ENCODE results near the gene OR2K2.
"Not testable (repeated sequence)": the region's sequence is repeated elsewhere in the genome, so short reads cannot be mapped to it uniquely, and the experiment has no call there.

Gene OR2K2

GRCh38 chr9:111348821-111349271 is 18.8 kb upstream of the OR2K2 start:
- Mint-ChIP-seq H3K27ac (no peak overlapping the region), H3K36me3 (ENCODE audit: low read depth) (no peaks in the 10 kb centered on the region), H3K4me1 (no peaks in the 10 kb centered on the region), H3K27me3 (ENCODE audit: low read depth) (no peaks in the 10 kb centered on the region), H3K4me3 (no peak overlapping the region), H3K9me3 (peaks cover 5% of the 10 kb centered on the region)
- no peak for TF ChIP-seq CTCF (IDR thresholded peaks at IDR 0.05; ENCODE audit: unreplicated experiment in 3 of 3)

GRCh38 chr9:111334318-111334863 is 4.4 kb upstream of the OR2K2 start:
- H3K4me3 Mint-ChIP-seq; H3K27me3 Mint-ChIP-seq (ENCODE audit: low read depth); H3K36me3 Mint-ChIP-seq (ENCODE audit: low read depth); H3K27ac Mint-ChIP-seq; H3K9me3 Mint-ChIP-seq; H3K4me1 Mint-ChIP-seq: not testable (repeated sequence)

- H3K4me3 Mint-ChIP-seq = peak overlapping the region in 1 of 3 experiments; percentile 8
- peaks cover 28% of the 10 kb centered on the region for H3K9me3 Mint-ChIP-seq
- H3K27me3 Mint-ChIP-seq (ENCODE audit: low read depth) = no peaks in the 10 kb centered on the region
- H3K27ac Mint-ChIP-seq = peak overlapping the region; percentile 36 to 94 (median 79)
- no peaks in the 10 kb centered on the region for H3K4me1 Mint-ChIP-seq
- TF ChIP-seq CTCF (IDR thresholded peaks at IDR 0.05; ENCODE audit: unreplicated experiment in 3 of 3) = no peak
- H3K36me3 Mint-ChIP-seq (ENCODE audit: low read depth) = peaks cover 9% of the 10 kb centered on the region
Measured at GRCh38 chr9:111320631-111321030, 9.4 kb downstream of the OR2K2 start.

GRCh38 chr9:111316796-111317195 is 13.2 kb downstream of the OR2K2 start:
- no peak overlapping the region for H3K4me3 Mint-ChIP-seq
- no peaks in the 10 kb centered on the region for H3K4me1 Mint-ChIP-seq
- TF ChIP-seq CTCF (IDR thresholded peaks at IDR 0.05; ENCODE audit: unreplicated experiment in 3 of 3) = no peak
- no peaks in the 10 kb centered on the region for H3K27me3 Mint-ChIP-seq (ENCODE audit: low read depth)
- peaks cover 25% of the 10 kb centered on the region for H3K9me3 Mint-ChIP-seq
- H3K27ac Mint-ChIP-seq = no peak overlapping the region
- H3K36me3 Mint-ChIP-seq (ENCODE audit: low read depth) = peaks cover 7% of the 10 kb centered on the region

- TF ChIP-seq CTCF (IDR thresholded peaks at IDR 0.05; ENCODE audit: unreplicated experiment in 3 of 3) = no peak
- no peak overlapping the region for H3K27ac Mint-ChIP-seq
- H3K4me1 Mint-ChIP-seq = no peaks in the 10 kb centered on the region
- H3K4me3 Mint-ChIP-seq = no peak overlapping the region
- no peaks in the 10 kb centered on the region for H3K36me3 Mint-ChIP-seq (ENCODE audit: low read depth)
- H3K27me3 Mint-ChIP-seq (ENCODE audit: low read depth) = no peaks in the 10 kb centered on the region
- H3K9me3 Mint-ChIP-seq = no peaks in the 10 kb centered on the region
Measured at GRCh38 chr9:111305914-111306313, 24.1 kb downstream of the OR2K2 start.

- H3K4me1 Mint-ChIP-seq; H3K4me3 Mint-ChIP-seq; H3K27me3 Mint-ChIP-seq (ENCODE audit: low read depth): not testable (repeated sequence)
Measured at GRCh38 chr9:111304000-111304399, 26.0 kb downstream of the OR2K2 start.

GRCh38 chr9:111301195-111301594 is 28.8 kb downstream of the OR2K2 start:
- no peak for TF ChIP-seq CTCF (IDR thresholded peaks at IDR 0.05; ENCODE audit: unreplicated experiment in 3 of 3)
- Mint-ChIP-seq H3K36me3 (ENCODE audit: low read depth) (no peaks in the 10 kb centered on the region), H3K4me3 (no peak overlapping the region)

More at GRCh38 chr9:111304000-111304399, 26.0 kb downstream of the OR2K2 start:
- not testable (repeated sequence) for H3K27ac Mint-ChIP-seq; H3K36me3 Mint-ChIP-seq (ENCODE audit: low read depth); H3K9me3 Mint-ChIP-seq

More at GRCh38 chr9:111301195-111301594, 28.8 kb downstream of the OR2K2 start:
- Mint-ChIP-seq H3K27ac (peak overlapping the region in 1 of 3 experiments; percentile 7), H3K9me3 (no peaks in the 10 kb centered on the region), H3K4me1 (peaks cover 18% of the 10 kb centered on the region), H3K27me3 (ENCODE audit: low read depth) (no peaks in the 10 kb centered on the region)
